Thoracic aorta (tissue), 2 donors: ENCODE results near the gene TRIM46. TPM values are rescaled to one million over a fixed set of nuclear protein-coding genes. Genes with fewer than 3 reads are reported as not detected.
A peak's percentile ranks its signal among the peaks of the same experiment; 100 is the strongest.
"Not testable (repeated sequence)": the region's sequence is repeated elsewhere in the genome, so short reads cannot be mapped to it uniquely, and the experiment has no call there.

ENCODE experiments used
- ATAC-seq: fragments of 150-250 bp; one replicate; pipeline ENCODE4 v1.8.0; 2017; ENCODE audit warnings: low read depth; ENCODE audit not compliant: insufficient number of reproducible peaks, low FRiP score
- DNase-seq: peaks from one replicate; pipeline ENCODE4 v3.0.0-alpha.2; 2020; ENCODE audit warnings: low spot score
- H3K27ac ChIP-seq, 2 donors: fragments of 200-600 bp; sonication (generic); 1 replicate in 1 of 2; 2 replicates in 1 of 2; pipeline ENCODE4 v1.5.1; 2016; ENCODE audit warnings: mild to moderate bottlenecking in 2 of 2, moderate library complexity in 2 of 2
- H3K27me3 ChIP-seq: fragments of 200-600 bp; sonication (generic); replicated peaks from 2 replicates; pipeline ENCODE4 v1.6.0; 2016; ENCODE audit warnings: mild to moderate bottlenecking; ENCODE audit not compliant: insufficient read depth
- H3K36me3 ChIP-seq: fragments of 200-600 bp; sonication (generic); one replicate; pipeline ENCODE4 v1.5.1; 2016
- H3K4me1 ChIP-seq, 2 donors: fragments of 200-600 bp; sonication (generic); 1 replicate in 1 of 2; 2 replicates in 1 of 2; pipeline versions ENCODE4 v1.5.1 to v1.6.0; 2016; ENCODE audit warnings: low read depth in 2 of 2, mild to moderate bottlenecking in 1 of 2; ENCODE audit not compliant: control insufficient read depth in 1 of 2
- H3K4me3 ChIP-seq: fragments of 200-600 bp; sonication (generic); 2 replicates; pipeline ENCODE4 v1.5.1; 2016; ENCODE audit warnings: mild to moderate bottlenecking
- H3K9me3 ChIP-seq: fragments of 200-600 bp; sonication (generic); 2 replicates; pipeline ENCODE4 v1.5.1; 2016
- CTCF ChIP-seq: fragments of 200-600 bp; sonication (generic); IDR thresholded peaks from one replicate; pipeline ENCODE4 v1.5.1; 2019; ENCODE audit warnings: antibody characterized with exemption
- total RNA-seq, 2 donors: library from RNA; depleted of rRNA; stranded (reverse); fragments of >200 nt; gene quantifications; one replicate each; pipeline versions ENCODE4 v1.1.0 to v1.2.3, GENCODE V29; 2016

TRIM46 gene
- total RNA-seq, 2 donors from 2014 or later = 2.7 to 5.8 TPM

- no peaks in the 10 kb centered on the region for H3K9me3 ChIP-seq
- no peak for ATAC-seq
- H3K27ac ChIP-seq = peak within 1 kb of the TSS; percentile 77 to 88
- peaks cover 6 to 30% of the 10 kb centered on the region in 2 donors for H3K4me1 ChIP-seq
- H3K27me3 ChIP-seq = no peaks in the 10 kb centered on the region
- no peak for TF ChIP-seq CTCF
- DNase-seq = peak; percentile 82
- H3K4me3 ChIP-seq = peak within 1 kb of the TSS; percentile 74
- H3K36me3 ChIP-seq = no peaks in the 10 kb centered on the region
These were observed 33.6 kb upstream of the TRIM46 start, which contains the start of gene DPM3 for GRCh38 chr1:155139895-155140629. Gene DPM3, minus strand, starts transcription at chr1:155140531. Its CDS starts 291 bp downstream, at chr1:155140240.

- no peaks in the 10 kb centered on the region for H3K36me3 ChIP-seq
- TF ChIP-seq CTCF = no peak
- no peaks in the 10 kb centered on the region for H3K9me3 ChIP-seq
- peaks cover 6 to 30% of the 10 kb centered on the region in 2 donors for H3K4me1 ChIP-seq
- ATAC-seq = no peak
- DNase-seq = no peak
- peak overlapping the region; percentile 77 to 88 for H3K27ac ChIP-seq
- H3K27me3 ChIP-seq = no peaks in the 10 kb centered on the region
- peak overlapping the region; percentile 74 for H3K4me3 ChIP-seq
These were observed 33.1 kb upstream of the TRIM46 start for GRCh38 chr1:155140630-155140953.

- DNase-seq (no peak), ATAC-seq (no peak)
- H3K4me1 ChIP-seq = peaks cover 4 to 27% of the 10 kb centered on the region in 2 donors
- no peak overlapping the region for H3K27ac ChIP-seq
- H3K4me3 ChIP-seq = no peak overlapping the region
- no peaks in the 10 kb centered on the region for H3K36me3 ChIP-seq
- TF ChIP-seq CTCF = no peak
- H3K9me3 ChIP-seq = no peaks in the 10 kb centered on the region
- no peaks in the 10 kb centered on the region for H3K27me3 ChIP-seq
These were observed 31.9 kb upstream of the TRIM46 start for GRCh38 chr1:155141749-155142148.

GRCh38 chr1:155145491-155145890 is 28.2 kb upstream of the TRIM46 start:
- ATAC-seq (no peak), DNase-seq (no peak)
- H3K9me3 ChIP-seq = no peaks in the 10 kb centered on the region
- no peaks in the 10 kb centered on the region for H3K4me1 ChIP-seq
- no peak overlapping the region for H3K4me3 ChIP-seq
- H3K27ac ChIP-seq = no peak overlapping the region
- TF ChIP-seq CTCF = no peak
- H3K36me3 ChIP-seq = no peaks in the 10 kb centered on the region
- no peaks in the 10 kb centered on the region for H3K27me3 ChIP-seq

- not testable (repeated sequence) for H3K27me3 ChIP-seq, H3K4me3 ChIP-seq, H3K36me3 ChIP-seq, H3K9me3 ChIP-seq, DNase-seq, H3K27ac ChIP-seq, ATAC-seq, H3K4me1 ChIP-seq
These were observed 17.5 kb upstream of the TRIM46 start for GRCh38 chr1:155155996-155156643.
